Left cardiac atrium (tissue), 4 donors: Measurements from ENCODE around the gene UHRF1. TPM values are rescaled to one million over a fixed set of nuclear protein-coding genes. Genes with fewer than 3 reads are reported as not detected.

Experiments used
- ATAC-seq, 2 donors: fragments of 200-7000 bp; cut with Tn5 transposase; one replicate each; pipeline ENCODE4 v1.9.1; 2020; ENCODE audit warnings: mild to moderate bottlenecking in 2 of 2, moderate library complexity in 2 of 2
- DNase-seq: peaks from one replicate; pipeline ENCODE4 v3.0.0-alpha.2; 2020
- intact Hi-C, 2 donors: fragments of 100-400 bp; cut with DNase I; formaldehyde crosslinking; loops; one replicate each; pipeline versions ENCODE4 v1.14.1 to v1.15.1; 2022 to 2023
- microRNA-seq, 2 donors: library from miRNA; unstranded; fragments of <30 nt; microRNA quantifications; one replicate each; pipeline ENCODE4 v1.2.0, GENCODE V29; 2020
- total RNA-seq, 2 donors: library from RNA; stranded (reverse); fragmentation: NEBNext Ultra II Directional; extraction: Animal tissue kit (Norgen Biotek cat#: 25700); gene quantifications; one replicate each; pipeline ENCODE4 v1.2.1, GENCODE V29; 2021
- donor health status: DM: no; HTN: yes; CAD: no.
- donor health status: DM: no; HTN: yes; CAD: no; lungs with severe emphysema.
- donor health status: DM: yes; HTN: yes; CAD: no.
- donor health status: Dilated cardiomyopathy.

Gene UHRF1
- total RNA-seq, 2 donors from 2014 or later, result 1.2 to 3.6 TPM

DNA sequence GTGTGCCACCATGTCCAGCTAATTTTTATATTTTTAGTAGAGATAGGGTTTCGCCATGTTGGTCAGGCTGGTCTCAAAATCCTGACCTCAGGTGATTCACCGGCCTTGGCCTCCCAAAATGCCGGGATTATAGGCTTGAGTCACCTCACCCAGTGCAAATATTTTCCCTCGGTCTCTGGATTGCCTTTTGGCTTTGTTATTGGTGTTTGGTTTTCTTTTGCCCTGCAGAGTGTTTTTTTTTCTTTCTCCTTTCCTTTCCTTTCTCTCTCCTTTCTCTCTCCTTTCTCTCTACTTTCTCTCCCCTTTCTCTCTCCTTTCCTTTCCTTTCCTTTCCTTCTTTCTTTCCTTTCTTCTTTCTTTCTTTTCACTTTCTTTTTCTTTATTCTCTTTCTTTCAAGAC is 92.8 kb downstream of the UHRF1 start:
- ATAC-seq (no peak), DNase-seq (no peak)
- intact Hi-C loops, result no loop called here

DNA sequence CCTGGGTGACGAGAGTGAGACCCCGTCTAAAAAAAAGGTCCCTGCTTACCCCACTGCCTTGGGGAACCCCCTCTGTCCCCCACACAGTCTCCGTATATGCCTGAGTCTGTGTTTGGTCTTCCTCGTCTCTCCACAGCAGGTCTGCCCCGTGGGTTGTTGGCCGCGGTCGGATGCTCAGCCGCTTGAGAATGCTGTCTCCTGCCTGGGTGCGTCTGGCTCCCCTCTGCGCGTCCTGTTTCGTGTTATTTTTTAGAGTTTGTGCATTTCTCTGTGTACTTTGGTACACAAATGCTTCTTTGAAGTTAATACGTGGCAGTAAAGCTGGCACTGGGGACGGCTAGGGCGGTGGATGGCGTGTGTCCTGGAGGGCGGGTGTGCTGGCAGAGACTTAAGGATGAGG is 94.5 kb downstream of the UHRF1 start:
- no peak for DNase-seq
- ATAC-seq, result no peak

DNA sequence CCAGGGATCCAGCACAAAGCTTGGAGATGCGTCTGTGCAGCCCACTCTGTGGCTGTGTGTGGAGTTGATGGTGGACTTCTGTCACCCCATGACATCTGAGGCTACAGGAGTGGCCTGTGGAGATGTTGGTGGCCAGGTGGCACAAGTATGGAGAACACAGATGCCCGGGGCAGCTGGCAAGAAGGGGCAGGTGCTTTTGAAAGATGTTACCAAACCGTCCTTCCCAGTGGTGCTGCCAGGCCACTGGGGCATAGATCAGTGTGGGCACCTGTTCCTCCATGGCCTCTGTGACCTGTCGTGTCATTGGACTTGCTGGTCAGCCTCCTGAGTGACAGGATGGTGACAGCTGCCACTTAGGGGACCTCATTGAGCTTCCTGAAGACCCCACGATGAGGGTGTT is 95.8 kb downstream of the UHRF1 start:
- no peak for ATAC-seq
- no peak for DNase-seq
- intact Hi-C loops, result no loop called here

More for the DNA sequence above, 94.5 kb downstream of the UHRF1 start:
- intact Hi-C loops, result no loop called here

DNA sequence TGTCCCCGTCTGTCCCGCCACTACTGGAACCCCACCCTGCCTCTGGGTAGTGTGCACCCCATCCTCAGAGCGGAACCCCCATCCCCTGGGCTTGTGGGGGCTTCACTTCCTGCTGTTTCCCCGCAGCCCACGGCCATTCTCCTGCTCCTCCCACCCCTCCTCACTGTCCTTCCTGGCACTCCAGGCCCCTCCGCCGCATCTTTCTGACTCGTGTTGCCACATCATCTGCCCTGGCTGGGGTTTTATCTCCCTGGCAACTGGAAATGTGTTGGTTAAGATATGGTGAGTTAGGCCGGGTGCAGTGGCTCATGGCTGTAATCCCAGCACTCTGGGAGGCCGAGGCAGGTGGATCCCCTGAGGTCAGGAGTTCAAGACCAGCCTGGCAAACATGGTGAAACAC is 96.9 kb downstream of the UHRF1 start:
- ATAC-seq (peak; percentile 29 to 69), DNase-seq (no peak)
- intact Hi-C loops, result no loop called here

DNA sequence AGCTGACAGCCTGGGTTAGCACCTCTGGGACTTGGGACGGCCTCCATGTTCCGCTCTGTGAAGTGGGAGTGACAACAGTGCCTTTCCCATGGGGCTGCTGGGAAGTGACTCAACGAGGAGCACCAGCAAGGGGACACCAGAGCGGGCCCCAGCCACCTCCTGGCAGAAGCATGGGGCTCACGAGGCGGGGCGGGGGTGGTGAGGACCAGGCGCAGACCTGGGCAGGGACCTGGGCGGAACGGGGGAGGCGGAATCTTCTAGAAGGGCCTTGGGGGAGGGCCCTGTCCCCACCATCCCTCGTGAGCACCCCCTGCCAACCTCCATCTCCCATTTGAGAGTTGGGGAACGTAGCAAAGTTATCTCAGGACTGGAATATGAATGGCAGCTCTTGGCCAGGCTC is 97.5 kb downstream of the UHRF1 start:
- DNase-seq (no peak), ATAC-seq (no peak)
- intact Hi-C loops, result no loop called here

Small RNAs within 50 kb of the gene (microRNA-seq; reads per million reads assigned to microRNA genes)
- 0 reads per million in 2 donors for gene MIR4747

Other genes starting within 250 kb of the UHRF1 start
- 10 to 100 TPM; 43.2 to 53.7 TPM for gene MYDGF, start 239.2 kb upstream of the UHRF1 start, total RNA-seq
- 10 to 100 TPM; 41.8 to 43.0 TPM for gene DPP9, start 185.7 kb upstream of the UHRF1 start, total RNA-seq
- 10 to 100 TPM; 24.1 to 25.0 TPM for gene FEM1A, start 117.8 kb upstream of the UHRF1 start, total RNA-seq
- gene TICAM1, start 77.8 kb upstream of the UHRF1 start, total RNA-seq, result 1 to 10 TPM; 6.9 to 8.0 TPM
- gene PLIN3, start 41.8 kb upstream of the UHRF1 start, total RNA-seq, result 10 to 100 TPM; 25.3 to 35.1 TPM
- gene ARRDC5, start 6.6 kb upstream of the UHRF1 start, total RNA-seq, result under 1 TPM in 1 of 2 donors, not detected in 1; 0.18 TPM
- 10 to 100 TPM; 22.2 to 27.8 TPM for gene KDM4B, start 59.6 kb downstream of the UHRF1 start, total RNA-seq